ENCODE data around the gene GLI3.

The GLI3 gene

DNA sequence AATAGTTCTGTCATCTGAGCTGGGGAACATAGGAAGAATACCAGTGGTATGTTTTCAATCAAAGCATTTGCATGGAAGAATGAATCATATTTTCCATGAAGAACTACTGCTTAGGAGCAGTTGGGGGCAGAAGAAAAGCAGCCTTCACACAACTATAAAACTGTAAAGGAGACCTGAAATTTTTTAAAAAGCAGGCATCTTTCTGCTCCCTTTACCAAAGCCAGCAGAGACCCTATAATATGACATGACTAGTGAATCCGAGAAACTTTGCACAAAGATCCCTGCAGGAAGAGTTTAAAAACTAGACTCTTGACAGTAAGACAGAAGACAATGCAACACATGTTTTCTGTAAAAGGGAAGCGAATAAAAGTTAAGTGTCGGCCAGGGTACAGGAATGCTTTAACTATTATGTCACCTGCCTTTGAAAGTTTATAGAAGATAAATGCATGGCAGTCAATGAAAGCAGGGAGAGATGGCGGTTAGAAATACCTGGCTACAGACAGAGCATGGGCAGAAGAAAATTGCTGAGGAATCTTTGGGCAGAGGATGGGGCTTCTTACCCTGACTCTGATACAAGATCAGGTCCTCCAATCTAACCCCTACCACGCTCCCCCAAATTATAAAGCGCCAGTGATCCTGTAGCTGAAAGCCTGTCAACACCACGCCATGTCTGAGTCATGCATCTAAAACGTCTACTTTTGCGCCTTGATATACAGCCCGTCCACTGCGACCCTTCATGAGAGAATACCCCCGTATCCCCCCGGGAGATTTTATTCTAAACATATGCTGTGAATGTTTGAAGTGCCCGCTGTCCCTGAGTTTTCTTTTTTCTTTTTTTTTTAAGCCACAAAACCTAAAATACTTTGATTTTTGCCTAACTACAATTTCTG, 93.1 kb downstream of the GLI3 start:
- no peak for DNase-seq (ENCODE audit: low spot score)

DNA sequence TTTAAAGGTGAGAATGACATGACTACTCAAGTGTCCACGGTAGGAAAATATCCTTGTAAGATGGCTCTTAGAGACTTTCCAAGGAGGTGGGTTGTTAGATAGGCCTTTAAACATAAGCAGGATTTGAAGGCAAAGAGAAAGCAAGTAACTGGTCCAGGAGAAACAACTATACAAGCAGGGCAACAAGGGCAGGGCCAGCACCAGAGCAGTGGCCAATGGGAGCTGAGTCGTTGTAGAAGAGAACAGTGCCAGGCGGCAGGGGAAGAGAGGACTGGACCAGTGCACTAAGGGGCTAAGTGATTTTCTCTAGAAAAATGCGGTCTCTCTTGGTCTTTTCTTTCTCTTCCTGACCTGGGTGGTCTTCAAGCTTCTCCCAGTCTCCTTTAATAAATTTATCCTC, 94.9 kb downstream of the GLI3 start:
- no peak for DNase-seq (ENCODE audit: low spot score)

DNA sequence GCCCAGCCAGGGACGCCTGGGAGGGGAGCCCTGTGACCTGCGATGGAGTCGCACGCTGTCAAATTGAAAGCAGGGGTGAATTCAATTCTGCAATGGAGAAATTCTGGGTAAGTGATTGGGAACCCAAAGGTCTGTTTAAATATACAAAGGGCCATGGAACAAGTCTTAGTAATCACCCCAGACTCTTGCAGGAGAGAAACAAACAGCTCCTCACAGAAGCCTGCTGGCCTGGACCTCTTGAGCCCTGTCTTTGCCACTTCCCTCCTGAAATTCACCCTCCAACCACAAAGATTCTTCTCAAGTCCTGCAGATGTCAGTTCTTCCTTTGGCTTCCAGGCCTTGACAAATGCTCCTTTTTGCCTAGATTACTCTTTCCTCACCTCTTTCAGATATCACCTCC, 97.3 kb downstream of the GLI3 start:
- no peak for DNase-seq (ENCODE audit: low spot score)

DNA sequence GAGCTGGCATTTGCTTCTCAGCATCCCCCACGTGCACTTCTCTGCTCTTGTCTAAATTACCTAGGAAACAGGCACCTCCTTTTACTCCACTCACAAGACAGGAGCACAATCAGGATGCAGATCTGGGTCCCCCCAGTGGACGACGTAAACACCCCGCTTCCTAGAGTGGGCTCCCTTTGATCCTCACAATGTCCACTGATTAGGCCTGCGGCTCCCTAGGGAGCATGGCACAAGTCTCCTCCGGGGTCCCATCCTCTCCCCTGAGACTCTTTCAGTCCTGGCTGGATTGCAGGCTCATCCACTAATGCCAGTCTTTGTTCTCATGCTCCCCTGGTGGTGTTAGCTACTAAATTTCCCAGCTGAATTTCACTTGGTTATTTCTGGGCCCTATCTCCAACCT, 98.3 kb downstream of the GLI3 start:
- no peak for DNase-seq (ENCODE audit: low spot score)

DNA sequence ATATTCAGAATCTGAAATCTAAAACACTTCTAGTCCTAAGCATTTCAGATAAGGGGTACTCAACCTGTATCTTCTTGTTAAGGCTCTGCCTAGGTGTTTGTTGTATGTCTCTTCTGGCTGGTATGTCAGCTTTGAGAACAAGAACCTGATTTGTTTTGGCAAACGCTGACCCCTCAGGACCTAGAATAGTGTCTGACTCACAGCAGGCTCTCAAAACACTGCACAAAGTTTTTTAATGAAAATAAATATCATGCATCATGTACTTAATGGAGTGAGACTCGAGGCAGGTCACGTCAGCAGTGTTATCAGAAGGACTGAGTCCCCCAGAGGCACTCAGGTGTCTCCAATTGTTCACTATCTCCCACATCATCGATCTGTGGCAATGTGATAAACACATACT, 99.1 kb downstream of the GLI3 start:
- peak; percentile 5 for DNase-seq (ENCODE audit: low spot score)

DNA sequence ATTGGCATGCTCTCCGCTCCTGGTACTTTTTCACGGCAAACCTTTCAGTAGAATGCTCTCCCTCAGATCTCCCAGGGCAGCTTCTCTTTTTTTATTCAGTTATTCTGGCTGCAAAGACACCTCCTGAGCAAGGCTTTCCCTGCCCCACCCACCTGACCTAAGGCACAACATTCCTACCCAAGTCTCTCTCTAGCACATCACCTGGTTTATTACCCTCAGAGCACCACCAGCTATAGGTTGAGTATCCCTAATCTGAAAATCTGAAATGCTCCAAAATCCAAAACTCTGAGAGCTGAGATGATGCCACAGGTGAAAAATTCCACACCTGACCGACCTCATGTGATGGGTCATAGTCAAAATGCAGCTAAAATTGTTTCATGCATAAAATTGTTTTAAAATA, 99.6 kb downstream of the GLI3 start:
- DNase-seq (ENCODE audit: low spot score), result no peak

DNA sequence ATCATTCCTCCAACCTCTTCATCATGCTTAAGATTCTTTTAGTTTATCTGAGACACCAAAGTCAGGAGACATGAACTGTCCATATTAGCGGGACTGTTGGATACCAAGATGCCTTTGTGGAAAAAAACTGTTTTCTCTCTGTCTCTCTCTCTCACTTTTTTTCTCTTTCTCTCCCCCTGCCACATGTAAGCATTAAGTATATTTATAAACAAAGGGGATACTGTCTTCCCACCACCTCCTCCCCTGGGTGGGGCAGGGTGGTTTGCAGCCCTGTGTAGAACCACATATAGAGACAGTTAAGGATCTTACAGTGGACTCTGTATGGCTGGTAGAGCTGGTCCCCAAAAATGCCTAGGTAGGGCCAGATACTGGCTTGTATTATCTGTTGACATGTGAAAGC, 101.3 kb downstream of the GLI3 start:
- no peak for DNase-seq (ENCODE audit: low spot score)

DNA sequence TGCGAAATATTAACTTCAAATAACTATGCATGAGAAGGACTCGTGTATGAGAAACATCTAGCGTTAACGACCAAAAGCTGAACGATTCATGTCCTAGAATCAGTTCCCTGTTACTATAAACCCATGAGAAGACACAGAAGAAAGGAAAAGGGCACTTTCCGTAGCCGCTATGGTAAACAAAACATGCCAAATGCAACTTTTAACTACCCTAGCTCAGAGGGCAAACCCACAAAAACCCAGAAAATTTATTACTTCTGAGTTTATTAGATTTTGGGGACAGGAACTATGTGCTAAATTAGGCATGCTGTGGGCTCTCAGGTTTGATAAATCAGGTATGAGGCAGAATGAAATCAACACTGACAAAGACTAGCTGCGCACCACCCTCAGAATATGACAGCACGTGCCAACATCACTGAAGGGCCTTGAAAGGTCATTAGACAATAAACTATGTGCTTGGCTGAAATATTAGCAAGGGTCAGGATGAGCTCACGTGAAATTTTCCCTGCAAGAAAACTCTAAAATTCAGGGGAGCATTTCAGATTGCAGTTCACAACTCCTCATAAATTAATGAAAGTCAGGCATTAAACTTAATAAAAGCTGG, 102.6 kb downstream of the GLI3 start:
- DNase-seq (ENCODE audit: low spot score), result no peak

DNA sequence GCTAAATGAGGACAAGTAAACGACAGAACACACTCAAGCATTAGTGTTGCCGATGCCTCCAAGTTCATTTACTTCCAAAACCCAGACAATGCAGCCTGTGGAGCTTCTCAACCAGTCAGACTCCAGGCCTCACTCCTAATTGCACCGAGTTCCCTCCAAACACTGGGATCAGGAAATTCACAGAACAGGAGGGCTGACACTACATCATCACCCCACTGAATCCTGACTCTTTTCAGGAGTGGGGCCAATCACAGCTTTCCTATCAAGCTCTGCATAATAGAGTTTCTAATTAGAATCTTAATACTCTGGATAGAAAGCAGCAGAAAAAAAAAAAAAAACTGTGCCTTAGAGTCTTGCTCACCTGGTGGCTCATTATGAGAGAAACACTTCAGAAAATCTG, 103.7 kb downstream of the GLI3 start:
- DNase-seq (ENCODE audit: low spot score), result no peak

DNA sequence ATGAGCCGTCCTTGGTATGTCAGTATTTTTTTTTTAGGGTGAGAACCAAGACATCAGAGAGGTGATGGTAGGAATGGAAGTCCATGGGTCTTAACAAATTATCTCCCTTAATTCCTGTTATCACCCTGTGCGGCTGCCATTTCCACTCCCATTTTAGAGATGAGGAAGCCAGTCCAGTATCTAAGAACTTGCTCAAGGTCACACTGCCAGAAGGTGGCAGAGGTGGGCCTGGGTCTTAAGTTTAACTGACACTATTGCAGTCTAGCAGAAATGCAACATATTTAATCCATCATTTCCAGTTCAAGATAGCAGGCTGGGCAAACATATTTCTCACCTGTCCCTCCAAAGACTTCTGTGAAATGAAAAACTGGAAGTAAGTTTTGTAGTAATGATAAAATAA, 108.3 kb downstream of the GLI3 start:
- peak; percentile 13 for DNase-seq (ENCODE audit: low spot score)

DNA sequence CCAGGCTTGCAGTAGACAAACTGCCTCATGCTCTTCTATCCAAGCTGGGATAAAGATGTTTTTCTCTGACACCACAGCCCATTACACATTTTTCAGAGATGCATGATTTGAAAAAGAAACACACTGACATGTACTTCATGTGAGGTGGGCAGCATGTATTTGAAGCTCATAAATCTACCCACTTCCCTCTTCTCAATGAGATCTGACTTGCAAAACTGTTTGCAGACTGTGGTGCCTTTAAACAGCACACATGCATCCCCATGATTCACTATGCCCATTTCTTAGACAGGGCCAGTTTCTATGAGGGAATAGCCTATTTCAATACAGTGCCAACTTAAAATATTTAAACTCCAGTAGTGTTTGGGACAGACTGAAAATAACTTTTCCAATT, 109.8 kb downstream of the GLI3 start:
- no peak for DNase-seq (ENCODE audit: low spot score)

DNA sequence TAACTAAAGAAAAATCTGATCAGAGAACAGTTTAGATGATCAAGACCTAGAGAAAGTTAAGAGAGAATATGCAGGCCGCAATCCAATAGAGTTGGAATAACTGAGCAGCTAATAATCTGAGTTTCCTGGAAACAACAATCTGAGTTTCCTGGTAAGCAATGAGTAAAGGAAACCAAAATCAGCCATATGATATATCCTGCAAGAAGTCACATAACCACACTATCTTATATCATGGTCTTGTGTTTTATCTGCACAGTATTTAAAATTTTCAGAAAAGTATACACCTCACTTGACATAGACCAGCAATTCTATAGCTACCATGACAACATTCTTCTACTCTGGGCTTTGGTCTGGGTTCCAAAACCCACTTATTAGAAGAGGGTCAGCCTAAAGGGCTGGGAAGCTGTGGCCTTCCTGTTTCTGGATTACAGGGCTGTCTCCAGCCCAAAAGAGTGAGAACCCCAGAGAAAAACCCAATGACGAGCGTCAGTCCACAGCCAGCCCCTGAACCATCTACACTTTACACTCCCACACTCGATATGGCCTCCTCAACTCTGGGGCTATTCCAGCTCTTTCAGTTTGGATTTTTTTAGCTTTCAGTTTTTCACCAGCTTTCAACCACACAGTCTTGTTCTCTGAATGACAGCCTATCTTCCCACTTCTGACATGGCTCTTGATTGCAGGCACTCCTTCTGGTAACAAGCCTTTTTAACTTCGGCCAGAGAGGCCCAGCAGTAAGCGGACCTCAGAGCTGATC, 110.4 kb downstream of the GLI3 start:
- no peak for DNase-seq (ENCODE audit: low spot score)

DNA sequence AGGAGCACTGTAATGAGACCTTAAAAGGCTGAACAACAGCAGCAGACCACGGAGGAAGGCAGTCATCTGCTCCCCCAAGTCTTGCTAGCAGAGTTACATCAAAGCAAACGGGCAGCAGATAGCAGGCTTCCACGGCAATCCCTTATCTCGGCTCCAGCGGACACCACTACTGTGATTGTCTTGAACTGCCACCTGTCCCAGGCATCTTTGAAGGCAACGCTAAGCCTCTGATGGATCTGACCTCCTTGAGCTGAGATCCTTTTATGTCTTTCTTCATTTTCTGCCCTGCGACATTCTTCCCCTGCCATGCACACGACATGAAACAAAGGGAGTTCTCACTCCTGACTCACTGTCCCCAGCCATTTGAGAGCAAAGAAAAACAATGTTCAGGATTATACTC, 111.7 kb downstream of the GLI3 start:
- DNase-seq (ENCODE audit: low spot score), result no peak

DNA sequence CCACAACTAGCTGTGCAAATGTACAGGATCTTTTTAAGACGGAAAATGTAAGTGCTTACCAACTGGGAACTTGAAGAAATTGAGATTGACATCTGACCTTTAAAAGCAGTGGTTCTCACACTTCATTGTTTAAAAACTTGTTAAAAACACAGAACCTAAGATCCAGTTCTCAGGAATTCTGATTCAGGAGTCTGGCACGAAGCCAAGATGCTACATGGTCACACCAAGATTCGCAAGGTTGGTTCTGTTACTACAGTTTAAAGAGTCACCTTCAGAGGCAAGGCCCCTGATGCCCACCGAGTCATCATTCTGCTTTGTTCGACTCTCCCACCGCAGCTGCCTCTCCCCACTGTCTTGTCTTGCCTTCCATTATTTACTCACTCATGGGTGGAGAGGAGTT, 113.3 kb downstream of the GLI3 start:
- peak; percentile 32 for DNase-seq (ENCODE audit: low spot score)

DNA sequence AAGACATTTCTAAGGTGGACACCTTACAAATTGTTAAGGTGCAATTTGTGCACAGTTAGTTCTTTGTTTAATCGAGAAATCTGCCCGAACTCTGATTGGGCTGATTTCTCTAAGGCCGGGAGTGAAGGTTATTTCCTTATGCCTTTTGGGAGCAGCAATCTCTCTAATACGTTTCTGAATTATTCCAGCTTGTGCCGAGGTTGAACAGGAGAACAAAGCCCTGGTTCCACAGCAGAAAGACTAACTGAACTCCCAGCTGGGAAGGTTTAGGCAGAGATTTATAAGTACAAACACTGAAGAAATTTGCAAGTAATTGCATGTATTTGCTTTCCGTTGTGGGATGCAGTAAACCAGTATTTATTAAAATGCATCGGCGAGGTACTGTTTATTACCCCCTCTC, 116.8 kb downstream of the GLI3 start:
- DNase-seq (ENCODE audit: low spot score), result no peak

DNA sequence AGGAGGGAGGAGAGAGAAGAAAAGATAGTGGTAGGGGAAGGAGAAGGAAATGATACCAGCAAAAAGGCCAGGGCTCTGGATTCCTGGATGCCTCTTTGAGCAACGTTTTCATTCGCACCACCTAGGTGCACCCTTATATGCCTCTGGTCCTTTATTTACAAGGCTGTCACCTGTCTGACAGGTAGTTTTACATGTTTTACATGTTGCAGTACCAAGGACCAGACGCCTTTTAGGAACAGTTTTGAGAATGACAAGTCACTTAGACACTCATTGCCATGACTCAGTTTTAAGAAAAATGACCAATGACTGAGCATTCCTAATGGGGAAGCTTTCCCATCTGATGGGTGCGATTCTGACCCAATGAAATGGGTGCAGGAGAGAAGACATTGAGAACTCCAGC, 119.8 kb downstream of the GLI3 start:
- no peak for DNase-seq (ENCODE audit: low spot score)

DNA sequence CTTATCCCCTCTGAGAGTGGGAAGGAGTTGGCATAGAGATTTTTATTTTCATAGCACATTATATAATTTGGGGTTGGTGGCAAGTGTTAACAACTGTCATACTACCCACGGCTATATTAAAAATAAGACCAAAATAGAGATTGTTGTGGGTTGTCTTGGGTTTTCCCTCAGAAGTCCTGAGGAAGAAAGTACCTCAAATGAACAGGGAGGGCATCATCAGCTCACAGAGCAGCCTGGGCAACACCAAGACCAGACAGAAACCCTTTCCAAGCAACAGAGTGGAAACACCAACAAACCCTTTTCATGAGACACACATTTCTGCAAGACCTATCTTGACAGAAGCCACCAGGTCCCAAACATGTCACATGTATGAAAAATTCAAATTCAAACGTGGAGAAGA, 121.2 kb downstream of the GLI3 start:
- DNase-seq (ENCODE audit: low spot score), result no peak

DNA sequence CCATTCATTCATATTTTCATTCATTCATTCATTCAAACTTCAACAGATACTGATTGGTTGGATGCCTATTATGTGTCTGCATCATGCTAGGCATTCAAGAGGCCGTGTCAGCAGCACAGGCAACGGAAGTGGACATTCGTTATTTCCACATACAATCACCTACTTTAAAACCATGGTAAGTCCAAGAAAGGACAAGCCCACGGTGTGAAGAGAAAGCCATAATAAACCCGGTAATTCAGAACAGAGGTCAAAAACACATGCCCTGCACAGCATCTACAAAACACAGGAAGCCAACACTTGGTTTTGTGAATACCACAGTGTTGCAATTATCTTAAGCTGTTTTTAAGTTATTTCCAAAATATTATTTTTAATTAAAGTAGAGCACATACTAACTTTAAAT, 126.7 kb downstream of the GLI3 start:
- no peak for DNase-seq (ENCODE audit: low spot score)

DNA sequence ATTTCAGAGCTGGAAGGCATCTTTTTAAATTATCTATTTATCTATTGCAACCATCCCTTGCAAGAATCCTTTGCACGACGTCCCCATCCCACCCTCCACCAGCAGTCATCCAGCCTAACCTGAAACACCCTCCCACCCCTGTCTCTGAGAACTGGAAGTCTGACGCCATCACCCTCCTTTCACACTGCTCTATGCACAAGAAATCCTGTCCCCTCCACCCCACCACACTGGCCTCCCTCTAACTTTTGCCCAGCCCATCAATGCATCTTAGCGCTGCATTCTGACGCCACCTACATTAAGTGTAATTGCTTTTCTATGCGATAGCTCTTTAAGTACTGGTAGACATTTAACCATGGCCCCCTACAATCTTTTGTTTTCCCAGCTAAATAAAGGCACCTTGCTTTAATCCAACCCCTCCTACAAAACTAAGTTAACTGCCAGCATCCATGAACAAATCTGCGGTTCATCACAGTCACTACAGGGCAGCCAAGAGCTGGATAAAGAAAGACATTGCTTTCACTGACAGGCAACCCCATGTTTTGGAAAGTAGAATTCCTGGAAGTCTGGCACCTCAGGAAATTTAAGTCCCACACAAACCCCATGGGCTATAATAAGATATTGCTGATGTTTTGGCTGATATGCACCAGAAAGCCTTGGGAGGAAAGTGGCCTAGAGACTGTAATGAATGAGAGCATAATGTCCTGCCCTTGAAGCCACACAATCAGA, 128.0 kb downstream of the GLI3 start:
- DNase-seq (ENCODE audit: low spot score), result no peak

DNA sequence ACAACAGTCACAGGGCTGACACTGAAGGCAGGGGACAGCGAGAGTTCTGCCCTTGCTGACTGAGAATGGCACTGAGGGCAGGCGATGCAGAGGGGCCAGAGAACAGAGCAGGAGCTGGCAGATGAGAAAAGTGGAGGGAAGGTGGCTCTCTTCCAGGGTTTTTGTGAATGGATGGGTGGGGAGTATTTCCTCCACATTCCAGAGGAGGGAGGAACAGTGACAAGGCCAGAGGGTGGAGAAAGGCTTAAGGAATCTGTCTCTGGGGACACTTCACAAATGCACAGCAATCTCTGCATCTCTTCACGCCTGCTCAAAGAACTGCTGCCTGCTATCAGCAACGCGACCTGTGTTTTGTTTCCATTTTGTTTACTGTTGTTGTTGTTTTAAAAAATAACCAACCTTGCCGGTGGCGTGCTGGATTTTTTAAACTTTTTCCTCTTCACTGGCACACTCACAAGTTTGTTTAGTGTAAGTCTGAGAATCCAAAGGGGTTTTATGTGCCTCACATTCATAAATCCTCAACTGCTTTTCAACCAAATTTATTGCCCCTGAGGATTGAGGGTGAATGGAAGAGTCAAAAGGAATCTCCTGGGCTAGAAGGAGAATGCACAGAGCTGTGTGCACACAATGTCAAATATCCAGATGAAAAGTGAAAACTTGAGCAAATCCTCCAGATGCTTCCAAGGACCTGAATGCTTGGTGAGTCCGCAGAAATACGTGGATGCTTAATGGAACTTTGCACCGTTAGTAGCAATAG, 129.3 kb downstream of the GLI3 start:
- peak; percentile 20 for DNase-seq (ENCODE audit: low spot score)

DNA sequence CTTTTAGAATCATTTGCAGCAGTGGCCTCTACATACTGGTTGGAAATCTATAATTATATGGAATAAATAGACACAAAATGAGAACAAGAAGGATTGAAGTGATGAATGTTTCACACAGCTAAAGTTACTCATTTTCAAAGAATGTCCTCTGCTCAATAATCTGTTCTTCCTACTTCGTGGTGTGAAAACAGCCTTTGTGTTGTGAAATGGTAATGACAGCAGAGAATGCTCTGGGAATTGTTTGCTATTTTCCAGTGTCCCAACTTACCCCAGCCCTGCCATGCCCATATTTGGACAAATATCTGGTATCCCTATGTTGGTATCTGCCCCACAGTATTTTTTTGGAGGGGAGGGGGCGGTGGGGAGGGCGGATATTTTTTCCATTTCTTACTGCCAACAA, 130.4 kb downstream of the GLI3 start:
- DNase-seq (ENCODE audit: low spot score), result no peak
